Measurements from ENCODE around the gene TMCC3.
"Not testable (repeated sequence)": the region's sequence is repeated elsewhere in the genome, so short reads cannot be mapped to it uniquely, and the experiment has no call there.

TMCC3 gene

DNA sequence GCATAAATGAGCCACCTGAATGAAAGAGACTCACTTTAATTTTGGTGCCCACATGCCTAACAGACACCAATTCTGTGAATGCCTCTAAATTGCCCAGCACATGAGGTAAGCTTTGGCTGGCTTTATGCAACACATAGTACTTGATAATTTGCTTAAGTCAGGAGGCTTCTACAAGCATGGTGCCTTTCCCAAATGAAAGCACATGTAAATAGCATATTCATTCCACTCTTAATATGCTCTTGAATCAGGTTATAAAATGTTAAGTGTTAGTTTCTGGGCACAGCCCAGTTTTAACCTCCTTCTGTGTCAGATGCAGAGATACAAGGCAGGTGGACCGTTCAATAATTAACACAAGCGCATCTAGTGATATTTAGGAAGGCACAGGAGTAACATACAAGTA, 15.6 kb downstream of the TMCC3 start:
- no peak for DNase-seq (ENCODE audit: low spot score)

DNA sequence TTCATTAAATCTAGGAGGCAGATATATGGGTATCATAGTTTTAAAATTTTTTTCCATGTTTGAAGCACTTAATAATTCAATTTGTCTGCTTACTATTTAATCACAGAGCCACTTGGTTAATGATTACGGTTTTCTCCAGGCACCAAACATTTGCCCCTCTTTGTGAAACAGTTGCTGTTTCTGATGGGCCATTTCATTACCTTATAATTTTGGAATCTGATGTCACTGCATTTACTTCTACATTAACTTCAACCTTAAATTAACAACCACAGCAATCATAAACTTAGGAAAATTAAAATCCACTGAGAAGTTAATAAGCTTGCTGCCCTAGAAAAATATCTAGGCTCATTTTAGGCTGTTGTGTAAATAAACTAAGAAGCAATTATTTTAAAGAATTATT, 17.0 kb downstream of the TMCC3 start:
- no peak for DNase-seq (ENCODE audit: low spot score)

- no peak for DNase-seq (ENCODE audit: low spot score)
Observed at GRCh38 chr12:94631058-94631457, 19.3 kb downstream of the TMCC3 start.

GRCh38 chr12:94628819-94629472, 21.4 kb downstream of the TMCC3 start:
- DNase-seq (ENCODE audit: low spot score): no peak

DNA sequence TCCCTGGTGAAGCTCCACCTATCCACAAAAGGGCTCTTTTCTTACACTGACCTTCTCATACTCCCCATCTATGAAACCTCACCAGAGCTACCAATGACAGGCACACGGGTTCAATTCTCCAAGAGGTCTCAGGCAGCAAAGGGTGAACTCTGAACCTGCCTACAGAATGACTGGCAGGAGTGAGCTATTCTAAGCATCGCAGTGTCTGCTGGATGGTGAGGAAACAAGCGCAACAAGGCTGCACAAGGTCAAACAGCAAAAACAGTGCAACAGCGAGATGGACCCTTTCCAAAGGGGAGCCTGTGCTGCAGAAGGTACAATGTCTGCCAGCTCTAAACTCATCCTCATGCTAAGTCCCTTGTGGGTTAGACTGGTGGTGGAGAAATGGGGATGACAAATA, 22.0 kb downstream of the TMCC3 start:
- DNase-seq (ENCODE audit: low spot score): no peak

- DNase-seq (ENCODE audit: low spot score): no peak
Observed at GRCh38 chr12:94625531-94625930, 24.8 kb downstream of the TMCC3 start.

DNA sequence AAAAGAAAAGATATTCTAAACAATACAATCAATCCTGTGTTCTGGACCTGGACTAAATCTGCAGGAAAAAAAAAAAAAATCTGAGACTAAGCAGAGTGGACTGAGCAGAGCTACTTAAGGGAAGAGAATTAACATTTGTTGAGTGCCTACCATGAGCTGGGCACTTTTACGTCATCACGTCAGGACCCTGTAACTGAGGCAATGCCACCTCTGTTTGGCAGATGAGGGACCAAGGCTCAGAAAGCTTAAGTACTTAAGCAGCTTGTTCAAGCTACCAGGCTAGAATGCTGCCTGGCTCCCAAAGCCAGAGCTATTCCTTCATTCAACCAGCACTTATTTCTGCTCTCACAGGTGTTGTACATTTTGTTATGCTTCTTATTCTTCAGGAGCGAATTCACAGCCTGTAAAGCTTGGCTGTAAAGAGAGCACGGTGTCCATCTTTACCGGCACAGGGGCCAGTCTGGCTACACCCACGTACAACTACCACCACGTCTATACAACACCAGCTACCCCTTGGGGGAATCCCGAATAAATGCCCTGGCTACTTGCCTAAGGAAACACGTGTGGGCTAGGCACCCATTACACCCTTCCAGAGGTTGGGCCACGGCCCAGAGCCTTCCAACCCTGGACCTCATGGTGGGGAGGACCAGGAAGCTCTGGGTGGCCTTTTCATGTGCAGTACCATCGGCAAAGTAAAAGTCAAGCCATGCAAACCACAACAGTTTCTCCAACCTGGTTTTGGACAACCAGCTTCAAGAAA, 27.0 kb downstream of the TMCC3 start:
- no peak for DNase-seq (ENCODE audit: low spot score)

- no peak for DNase-seq (ENCODE audit: low spot score)
Observed at GRCh38 chr12:94622475-94622874, 27.9 kb downstream of the TMCC3 start.

- no peak for DNase-seq (ENCODE audit: low spot score)
Observed at GRCh38 chr12:94621662-94622359, 28.5 kb downstream of the TMCC3 start.

DNA sequence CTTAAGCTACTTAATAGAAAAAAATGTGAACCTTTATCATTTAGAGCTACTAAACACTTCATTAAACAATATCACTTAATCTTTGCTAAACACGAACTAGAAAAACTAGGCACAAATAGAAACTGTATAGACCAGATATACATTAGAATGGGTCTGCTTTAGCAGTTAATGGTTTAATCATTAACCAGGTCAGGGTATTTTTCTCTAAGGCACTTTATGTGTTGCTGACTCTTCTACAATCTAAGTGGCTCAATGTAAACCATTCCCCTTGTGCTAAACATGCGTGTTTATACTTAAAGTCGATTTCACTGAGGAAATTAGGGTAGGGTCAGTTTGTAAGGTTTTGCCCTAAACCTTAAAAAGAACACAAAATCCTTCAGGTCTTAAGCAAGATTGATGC, 29.7 kb downstream of the TMCC3 start:
- DNase-seq (ENCODE audit: low spot score): no peak

- DNase-seq (ENCODE audit: low spot score): no peak
Observed at GRCh38 chr12:94618995-94619695, 31.2 kb downstream of the TMCC3 start.

- no peak for DNase-seq (ENCODE audit: low spot score)
Observed at GRCh38 chr12:94617101-94617500, 33.3 kb downstream of the TMCC3 start.

GRCh38 chr12:94616203-94616729, 34.1 kb downstream of the TMCC3 start:
- no peak for DNase-seq (ENCODE audit: low spot score)

GRCh38 chr12:94615260-94616181, 34.8 kb downstream of the TMCC3 start:
- no peak for DNase-seq (ENCODE audit: low spot score)

DNA sequence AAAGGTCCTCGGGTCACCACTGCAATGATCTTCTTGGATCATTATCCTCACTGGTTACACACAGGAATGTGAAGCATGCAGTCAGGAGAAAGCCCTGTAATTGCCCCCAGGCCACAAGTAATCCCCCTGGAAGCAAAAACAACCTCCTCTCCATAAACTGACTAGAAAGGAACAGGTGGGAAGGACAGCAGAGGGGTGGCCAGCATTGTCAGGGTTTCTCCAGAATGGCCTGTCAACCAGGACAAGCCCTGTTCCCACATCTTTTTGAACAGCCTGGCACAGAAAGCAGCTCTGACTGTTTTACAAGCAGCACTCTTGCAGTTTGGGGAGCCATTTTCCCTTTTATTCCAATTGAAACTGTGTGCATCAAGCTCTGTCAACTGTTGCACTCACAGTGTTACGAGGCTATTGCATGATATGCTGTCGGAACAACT, 36.1 kb downstream of the TMCC3 start:
- no peak for DNase-seq (ENCODE audit: low spot score)

DNA sequence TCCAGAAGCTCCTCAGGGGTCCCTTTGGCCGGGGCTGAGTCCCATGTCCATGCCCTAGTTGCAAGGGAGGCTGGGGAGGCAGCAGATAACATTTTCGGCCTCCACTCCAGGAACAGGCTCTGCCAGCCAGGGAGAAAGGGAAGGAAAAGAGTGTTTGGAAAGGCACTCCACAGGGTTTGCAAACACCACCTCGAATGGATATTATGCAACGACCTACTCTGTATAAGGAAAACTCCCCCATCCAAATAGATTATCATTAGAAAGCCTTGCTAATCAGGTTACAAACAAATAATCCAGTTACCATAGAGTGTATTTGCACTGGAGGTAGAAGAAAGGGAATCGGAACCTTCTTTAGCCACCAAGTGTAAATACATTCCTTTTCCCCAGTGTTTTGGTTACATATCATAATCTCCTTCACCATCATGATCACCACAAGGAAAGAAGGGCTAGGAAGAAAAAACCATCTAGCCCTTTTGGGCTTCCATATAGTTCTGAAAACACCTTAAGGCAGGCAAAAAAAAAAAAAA, 40.4 kb downstream of the TMCC3 start:
- DNase-seq (ENCODE audit: low spot score): no peak

- not testable (repeated sequence) for DNase-seq (ENCODE audit: low spot score)
Observed at GRCh38 chr12:94606810-94607209, 43.5 kb downstream of the TMCC3 start.

DNA sequence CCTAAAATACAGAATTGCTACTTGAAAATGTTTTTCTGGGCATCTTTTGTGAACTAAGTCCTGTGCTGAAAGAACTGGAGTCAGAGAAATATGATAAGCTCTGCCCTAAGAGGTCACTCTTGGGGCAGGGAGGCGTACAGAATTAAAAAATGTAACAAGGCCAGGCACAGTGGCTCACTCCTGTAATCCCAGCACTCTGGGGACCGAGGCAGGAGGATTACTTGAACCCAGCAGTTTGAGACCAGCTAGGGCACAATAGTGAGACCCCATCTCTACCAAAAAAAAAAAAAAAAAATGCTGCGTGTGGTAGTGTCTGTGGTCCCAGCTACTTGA, 46.0 kb downstream of the TMCC3 start:
- DNase-seq (ENCODE audit: low spot score): no peak

GRCh38 chr12:94603434-94604365, 46.7 kb downstream of the TMCC3 start:
- DNase-seq (ENCODE audit: low spot score): no peak

GRCh38 chr12:94602024-94602423, 48.3 kb downstream of the TMCC3 start:
- DNase-seq (ENCODE audit: low spot score): no peak
